HepG2 (cell line): Measurements from ENCODE around the gene ERCC4. TPM values are rescaled to one million over a fixed set of nuclear protein-coding genes. Genes with fewer than 3 reads are reported as not detected.

ENCODE experiments used
- ATF4 ChIP-seq, 2 experiments: fragments of 450-650 bp in 1 of 2; sonication (generic) in 1 of 2; formaldehyde crosslinking; IDR thresholded peaks; 2 replicates each; pipeline versions ENCODE4 v1.5.0 to v1.8.0; 2020 to 2022; ENCODE audit warnings: mild to moderate bottlenecking in 1 of 2, missing genetic modification reagents in 1 of 2
- FOXA3 ChIP-seq: IDR thresholded peaks from 2 replicates; pipeline ENCODE4 v1.6.1; 2016; ENCODE audit warnings: missing genetic modification reagents, missing compliant biosample characterization
- HNF4A ChIP-seq: sonication (generic); formaldehyde crosslinking; IDR thresholded peaks from 2 replicates; pipeline ENCODE4 v1.4.0; 2020; ENCODE audit warnings: missing genetic modification reagents
- MAFF ChIP-seq: IDR thresholded peaks from 2 replicates; pipeline ENCODE4 v1.6.1; 2011; ENCODE audit warnings: low read depth, low read length, improper control_type of control experiment
- MAFK ChIP-seq, 2 experiments: IDR thresholded peaks in 1 of 2; conservative IDR thresholded peaks in 1 of 2; 2 replicates each; pipeline ENCODE4 v1.6.1; 2011; ENCODE audit warnings: improper control_type of control experiment in 2 of 2, low read length in 2 of 2
- MNT ChIP-seq: fragments of 450-650 bp; IDR thresholded peaks from 2 replicates; pipeline ENCODE4 v1.6.1; 2016
- ZBTB10 ChIP-seq: sonication (generic); formaldehyde crosslinking; IDR thresholded peaks from 2 replicates; pipeline ENCODE4 v1.4.0; 2020; ENCODE audit warnings: missing genetic modification reagents, borderline replicate concordance
- ZFP41 ChIP-seq: sonication (generic); formaldehyde crosslinking; IDR thresholded peaks from 2 replicates; pipeline ENCODE4 v1.4.0; 2020; ENCODE audit warnings: mild to moderate bottlenecking, missing genetic modification reagents, borderline replicate concordance
- ZNF362 ChIP-seq: sonication (generic); formaldehyde crosslinking; IDR thresholded peaks from 2 replicates; pipeline ENCODE4 v1.4.0; 2020; ENCODE audit warnings: missing genetic modification reagents, mild to moderate bottlenecking, borderline replicate concordance
- ZNF747 ChIP-seq: sonication (generic); formaldehyde crosslinking; IDR thresholded peaks from 2 replicates; pipeline ENCODE4 v1.8.1; 2023; ENCODE audit warnings: missing genetic modification reagents, mild to moderate bottlenecking, borderline replicate concordance
- polyA plus RNA-seq, 8 experiments: library from polyadenylated mRNA; depleted of rRNA in 3 of 8; stranded (reverse) in 7 of 8; unstranded in 1 of 8; fragments of >200 nt; fragmentation: Illumina TruSeq in 4 of 8; extraction: Trizol in 4 of 8; gene quantifications; 2 replicates each; pipeline versions ENCODE4 v1.2.1 to v1.2.3, GENCODE V29; 2011 to 2016; ENCODE audit warnings: low read depth in 4 of 8, missing spikeins in 1 of 8, mixed read lengths in 1 of 8; ENCODE audit not compliant: insufficient read depth in 1 of 8
- total RNA-seq, 5 experiments: library from RNA; depleted of rRNA; stranded (reverse); fragments of >200 nt; fragmentation: Illumina TruSeq; extraction: Trizol; gene quantifications; 2 replicates each; pipeline ENCODE4 v1.2.3, GENCODE V29; 2016; ENCODE audit warnings: low read depth in 1 of 5

The ERCC4 gene
- total and polyA plus RNA-seq, 2 of the 13 experiments (the other 11 are each of a cell fraction or from before 2014, with no cell fraction given): 5.4 to 15.2 TPM

GRCh38 chr16:13940397-13940933, 20.5 kb downstream of the ERCC4 start (continued):
- TF ChIP-seq ZBTB10 (CRISPR knock-in tag) (no peak), HNF4A (CRISPR knock-in tag) (peak; percentile 47), ZFP41 (CRISPR knock-in tag) (no peak), FOXA3 (CRISPR knock-in tag) (0 out of 2 replicates have a peak, but pooled peaks have one; percentile 24), MAFF (peak; percentile 96), MNT (peak; percentile 58; the same call in 1 of the 2 replicates), ZNF362 (CRISPR knock-in tag) (peak; percentile 42; the same call in 1 of the 2 replicates), ATF4 (CRISPR knock-in tag; IDR thresholded peaks at IDR 0.05) (no peak), ZNF747 (CRISPR knock-in tag) (no peak), MAFK (conservative IDR thresholded peaks at IDR 0.05 in 1 of 2, IDR thresholded peaks at IDR 0.05 in 1 of 2; ENCODE audit: low read length in 2 of 2) (peak; percentile 97)
- TF ChIP-seq, all 625 proteins: peak for 10
